Measurements from ENCODE around the gene SPG7.
A peak's percentile ranks its signal among the peaks of the same experiment; 100 is the strongest.

The SPG7 gene

GRCh38 chr16:89478576-89479221 is 29.5 kb upstream of the SPG7 start:
- no peak for DNase-seq (ENCODE audit: low read depth)

GRCh38 chr16:89481356-89481955 is 26.7 kb upstream of the SPG7 start:
- TF ChIP-seq CTCF (IDR thresholded peaks at IDR 0.05; ENCODE audit: insufficient read depth, low read depth, low read length, missing control alignments): no peak
- H3K4me3 ChIP-seq (ENCODE audit: low read depth, low read length): no peak overlapping the region
- DNase-seq (ENCODE audit: low read depth): no peak

More at GRCh38 chr16:89478576-89479221, 29.5 kb upstream of the SPG7 start:
- no peak for TF ChIP-seq CTCF (IDR thresholded peaks at IDR 0.05; ENCODE audit: insufficient read depth, low read depth, low read length, missing control alignments)
- no peak overlapping the region for H3K4me3 ChIP-seq (ENCODE audit: low read depth, low read length)

GRCh38 chr16:89482150-89482816 is 25.9 kb upstream of the SPG7 start:
- DNase-seq (ENCODE audit: low read depth): no peak
- H3K4me3 ChIP-seq (ENCODE audit: low read depth, low read length): no peak overlapping the region
- TF ChIP-seq CTCF (IDR thresholded peaks at IDR 0.05; ENCODE audit: insufficient read depth, low read depth, low read length, missing control alignments): no peak

- DNase-seq (ENCODE audit: low read depth): no peak
- no peak for TF ChIP-seq CTCF (IDR thresholded peaks at IDR 0.05; ENCODE audit: insufficient read depth, low read depth, low read length, missing control alignments)
- H3K4me3 ChIP-seq (ENCODE audit: low read depth, low read length): no peak overlapping the region
These were observed 25.4 kb upstream of the SPG7 start for GRCh38 chr16:89482817-89483205.

- peak overlapping the region; percentile 34 for H3K4me3 ChIP-seq (ENCODE audit: low read depth, low read length)
- peak; percentile 34 for DNase-seq (ENCODE audit: low read depth)
- TF ChIP-seq CTCF (IDR thresholded peaks at IDR 0.05; ENCODE audit: insufficient read depth, low read depth, low read length, missing control alignments): no peak
These were observed 24.1 kb upstream of the SPG7 start for GRCh38 chr16:89484041-89484501.

- TF ChIP-seq CTCF (IDR thresholded peaks at IDR 0.05; ENCODE audit: insufficient read depth, low read depth, low read length, missing control alignments): no peak
- DNase-seq (ENCODE audit: low read depth): peak; percentile 88
- H3K4me3 ChIP-seq (ENCODE audit: low read depth, low read length): peak overlapping the region; percentile 34
These were observed 23.1 kb upstream of the SPG7 start for GRCh38 chr16:89484923-89485679.

Measured in GM12865 (cell line).